Osteoblast (primary cell): ENCODE data around the gene IRF9. TPM values are rescaled to one million over a fixed set of nuclear protein-coding genes. Genes with fewer than 3 reads are reported as not detected.

Source experiments
- DNase-seq: peaks from one replicate; pipeline ENCODE4 v3.0.0; 2011; ENCODE audit warnings: low spot score, mixed read lengths; ENCODE audit not compliant: insufficient read length; ENCODE audit errors: missing footprints
- H2AFZ ChIP-seq: 2 replicates; pipeline ENCODE4 v1.6.0; 2011; ENCODE audit warnings: mild to moderate bottlenecking, low read length
- H3K27ac ChIP-seq: 2 replicates; pipeline ENCODE4 v1.5.1; 2011; ENCODE audit warnings: mild to moderate bottlenecking, low read depth, low read length, moderate library complexity
- H3K27me3 ChIP-seq: 2 replicates; pipeline ENCODE4 v1.6.0; 2012; ENCODE audit warnings: mild to moderate bottlenecking, control low read depth, inconsistent platforms, low read length, moderate library complexity; ENCODE audit not compliant: insufficient read depth
- H3K36me3 ChIP-seq: 2 replicates; pipeline ENCODE4 v1.5.1; 2011; ENCODE audit warnings: mild to moderate bottlenecking, low read length, control low read depth, moderate library complexity; ENCODE audit not compliant: insufficient read depth
- H3K4me1 ChIP-seq: 2 replicates; pipeline ENCODE4 v1.5.1; 2011; ENCODE audit warnings: mild to moderate bottlenecking, low read length, control low read depth, moderate library complexity; ENCODE audit not compliant: insufficient read depth
- H3K4me2 ChIP-seq: 2 replicates; pipeline ENCODE4 v1.6.0; 2011; ENCODE audit warnings: mild to moderate bottlenecking, low read length; ENCODE audit not compliant: insufficient read depth
- H3K4me3 ChIP-seq: fragments of 200-600 bp; sonication (generic); 3 replicates; pipeline ENCODE4 v1.5.1; 2012; ENCODE audit warnings: mild to moderate bottlenecking, low read length, inconsistent platforms; ENCODE audit not compliant: insufficient read depth
- H3K79me2 ChIP-seq: 2 replicates; pipeline ENCODE4 v1.6.0; 2012; ENCODE audit warnings: mild to moderate bottlenecking, low read length, control low read depth, inconsistent platforms; ENCODE audit not compliant: insufficient read depth
- H3K9me3 ChIP-seq: 2 replicates; pipeline ENCODE4 v1.5.1; 2011; ENCODE audit warnings: low read depth, low read length, control low read depth
- H4K20me1 ChIP-seq: 2 replicates; pipeline ENCODE4 v1.6.0; 2012; ENCODE audit warnings: mild to moderate bottlenecking, low read length, control low read depth; ENCODE audit not compliant: insufficient read depth
- CTCF ChIP-seq: IDR thresholded peaks from 2 replicates; pipeline ENCODE4 v1.5.1; 2011; ENCODE audit warnings: mild to moderate bottlenecking, low read depth, low read length, moderate library complexity; ENCODE audit errors: extremely low read depth
- total RNA-seq: library from RNA; depleted of rRNA; stranded (reverse); fragments of >200 nt; gene quantifications from 2 replicates; pipeline ENCODE4 v1.2.3, GENCODE V29; 2012

The IRF9 gene
- total RNA-seq, 1 donor, result 117 TPM

- H2AFZ ChIP-seq, result no peak overlapping the region
- no peak for TF ChIP-seq CTCF
- H3K27me3 ChIP-seq, result no peaks in the 10 kb centered on the region
- H3K4me2 ChIP-seq, result no peak overlapping the region
- peaks cover 66% of the 10 kb centered on the region for H3K36me3 ChIP-seq
- H3K9me3 ChIP-seq, result no peaks in the 10 kb centered on the region
- no peak overlapping the region for H3K4me3 ChIP-seq
- peaks cover 25% of the 10 kb centered on the region for H3K79me2 ChIP-seq
- peaks cover 4% of the 10 kb centered on the region for H4K20me1 ChIP-seq
- DNase-seq, result no peak
- peaks cover 18% of the 10 kb centered on the region for H3K4me1 ChIP-seq
- no peak overlapping the region for H3K27ac ChIP-seq
These were observed 23.3 kb downstream of the IRF9 start for GRCh38 chr14:24184104-24184970.

GRCh38 chr14:24185026-24185425, 24.0 kb downstream of the IRF9 start:
- peaks cover 61% of the 10 kb centered on the region for H3K36me3 ChIP-seq
- H3K79me2 ChIP-seq, result peaks cover 25% of the 10 kb centered on the region
- no peaks in the 10 kb centered on the region for H3K27me3 ChIP-seq
- H3K4me1 ChIP-seq, result peaks cover 15% of the 10 kb centered on the region
- no peak overlapping the region for H2AFZ ChIP-seq
- H4K20me1 ChIP-seq, result peaks cover 4% of the 10 kb centered on the region
- no peak overlapping the region for H3K4me3 ChIP-seq
- DNase-seq, result no peak
- no peaks in the 10 kb centered on the region for H3K9me3 ChIP-seq
- no peak for TF ChIP-seq CTCF
- no peak overlapping the region for H3K4me2 ChIP-seq
- H3K27ac ChIP-seq, result no peak overlapping the region

- Histone ChIP-seq H3K36me3 (peaks cover 58% of the 10 kb centered on the region), H3K4me3 (no peak overlapping the region), H2AFZ (no peak overlapping the region), H3K79me2 (peaks cover 25% of the 10 kb centered on the region), H3K9me3 (no peaks in the 10 kb centered on the region), H3K4me2 (no peak overlapping the region), H3K27me3 (no peaks in the 10 kb centered on the region), H3K27ac (no peak overlapping the region), H4K20me1 (peaks cover 4% of the 10 kb centered on the region), H3K4me1 (peaks cover 11% of the 10 kb centered on the region)
- no peak for TF ChIP-seq CTCF
- no peak for DNase-seq
These were observed 24.7 kb downstream of the IRF9 start for GRCh38 chr14:24185741-24186140.

GRCh38 chr14:24186831-24187538, 25.9 kb downstream of the IRF9 start:
- Histone ChIP-seq H3K36me3 (peaks cover 47% of the 10 kb centered on the region), H3K4me3 (no peak overlapping the region), H3K4me2 (peak overlapping the region; percentile 86), H3K27ac (no peak overlapping the region), H3K27me3 (no peaks in the 10 kb centered on the region), H2AFZ (no peak overlapping the region), H3K79me2 (peaks cover 28% of the 10 kb centered on the region), H4K20me1 (peaks cover 4% of the 10 kb centered on the region), H3K4me1 (peaks cover 11% of the 10 kb centered on the region), H3K9me3 (no peaks in the 10 kb centered on the region)
- TF ChIP-seq CTCF, result no peak
- DNase-seq, result no peak
